ENCODE results near the gene RETREG1. TPM values are rescaled to one million over a fixed set of nuclear protein-coding genes. Genes with fewer than 3 reads are reported as not detected.

RETREG1 gene
- polyA plus RNA-seq, 6 donors from 2014 or later = 7.0 to 55.3 (median 19.6) TPM

DNA sequence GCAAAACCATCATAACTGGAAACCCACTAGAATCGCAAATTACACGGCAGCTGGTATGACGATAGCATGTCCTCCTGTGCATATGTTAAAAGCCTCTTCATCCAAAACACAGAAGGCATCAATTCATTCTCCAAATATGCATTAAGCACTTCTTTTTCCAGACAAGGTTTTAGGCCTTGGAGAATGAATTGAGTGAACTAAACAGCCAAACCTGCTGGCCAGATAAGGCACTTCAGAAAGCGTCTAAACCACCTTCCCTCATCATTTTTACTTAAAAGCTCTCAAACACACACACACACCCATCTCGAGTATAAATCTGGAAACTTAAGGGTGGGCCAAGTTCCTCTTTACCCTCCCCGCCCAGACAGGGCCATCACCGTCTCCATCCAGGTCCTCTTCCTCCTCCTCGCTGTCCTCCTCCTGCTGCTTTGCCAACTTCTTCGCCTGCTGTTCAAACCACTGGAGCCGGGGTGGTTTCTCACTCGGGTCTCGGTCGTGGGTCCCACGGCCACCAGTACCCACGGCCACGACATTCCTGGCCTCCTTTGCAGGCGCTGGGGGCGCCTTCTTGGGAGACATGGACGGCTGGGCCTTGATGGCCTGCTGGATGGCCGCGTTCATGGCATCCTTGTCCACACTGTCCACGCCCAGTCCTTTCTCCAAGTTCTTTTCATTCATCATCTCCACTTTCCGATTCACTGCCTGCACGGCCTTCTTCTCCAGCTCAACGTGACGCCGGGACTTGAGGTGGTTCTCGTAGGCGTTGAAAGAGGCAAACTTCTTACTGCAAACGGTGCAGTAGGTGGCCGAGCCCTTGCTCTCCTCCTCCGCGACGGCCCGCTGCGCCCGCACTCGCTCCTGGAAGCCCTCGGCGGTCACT lies 151.9 kb downstream of the RETREG1 start:
- DNase-seq (peak; percentile 21), ATAC-seq (ENCODE audit: low read depth in 2 of 2) (peak in 1 of 2 donors; percentile 29)
- Mint-ChIP-seq H3K4me3 (peak overlapping the region; percentile 90 to 99 (median 98)), H3K36me3 (peaks cover 0 to 11% of the 10 kb centered on the region in 2 donors), H3K27me3 (no peaks in the 10 kb centered on the region), H3K9me3 (peaks cover 0 to 2% (median 0%) of the 10 kb centered on the region in 7 donors), H3K4me1 (peaks cover 60 to 78% (median 72%) of the 10 kb centered on the region in 3 donors), H3K27ac (peak overlapping the region; percentile 97 to 98 (median 98))

DNA sequence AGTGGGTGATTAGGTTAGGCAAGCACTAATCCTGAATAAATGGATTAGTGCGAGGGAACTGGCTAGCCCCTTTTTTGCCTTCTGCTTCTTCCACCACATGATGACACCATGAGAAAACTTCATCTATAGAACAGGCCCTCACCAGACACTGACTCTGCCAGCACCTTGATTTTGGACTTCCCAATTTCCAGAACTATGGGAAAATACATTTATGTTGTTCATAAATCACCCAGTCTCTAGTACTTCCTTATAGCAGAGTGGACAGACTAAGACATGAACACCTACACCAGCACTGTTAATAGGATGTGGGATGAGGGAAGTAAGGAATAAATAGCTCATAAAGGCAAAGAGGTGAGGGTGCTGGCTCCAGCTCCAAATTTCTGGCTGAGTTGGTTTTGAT lies 152.6 kb downstream of the RETREG1 start:
- H3K9me3 Mint-ChIP-seq = peaks cover 0 to 2% (median 0%) of the 10 kb centered on the region in 7 donors
- H3K4me3 Mint-ChIP-seq = peak overlapping the region; percentile 90 to 99 (median 98)
- ATAC-seq (ENCODE audit: low read depth in 2 of 2) = no peak
- no peak for DNase-seq
- H3K27me3 Mint-ChIP-seq = no peaks in the 10 kb centered on the region
- H3K4me1 Mint-ChIP-seq = peaks cover 65 to 81% (median 75%) of the 10 kb centered on the region in 3 donors
- peaks cover 0 to 11% of the 10 kb centered on the region in 2 donors for H3K36me3 Mint-ChIP-seq
- H3K27ac Mint-ChIP-seq = peak overlapping the region in 5 of 6 donors; percentile 27 to 98 (median 97)

DNA sequence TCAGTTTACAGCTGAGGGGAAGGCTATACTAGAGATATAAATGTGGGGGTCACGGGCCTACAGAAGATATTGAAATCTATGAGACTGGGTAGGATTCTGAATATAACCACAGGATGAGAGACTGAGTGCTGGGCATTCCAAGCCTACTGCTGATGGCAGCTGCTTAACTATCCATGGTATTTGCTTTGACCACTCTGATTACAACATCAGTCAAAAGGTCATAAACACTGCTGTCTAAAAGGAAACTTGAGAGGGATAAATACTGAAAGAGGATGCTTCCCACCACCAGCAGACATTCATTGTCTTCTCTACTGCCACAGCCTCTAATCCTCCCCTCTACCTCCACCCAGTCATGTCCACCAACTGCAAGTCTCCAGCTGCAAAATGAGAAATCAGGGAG lies 155.0 kb downstream of the RETREG1 start:
- DNase-seq (no peak), ATAC-seq (ENCODE audit: low read depth in 2 of 2) (no peak)
- Mint-ChIP-seq H3K4me1 (peaks cover 44 to 70% (median 65%) of the 10 kb centered on the region in 3 donors), H3K27ac (no peak overlapping the region), H3K36me3 (peaks cover 4 to 11% of the 10 kb centered on the region in 2 donors), H3K4me3 (peak overlapping the region in 4 of 8 donors; percentile 5 to 69 (median 57)), H3K9me3 (peaks cover 0 to 2% (median 0%) of the 10 kb centered on the region in 7 donors), H3K27me3 (no peaks in the 10 kb centered on the region)

DNA sequence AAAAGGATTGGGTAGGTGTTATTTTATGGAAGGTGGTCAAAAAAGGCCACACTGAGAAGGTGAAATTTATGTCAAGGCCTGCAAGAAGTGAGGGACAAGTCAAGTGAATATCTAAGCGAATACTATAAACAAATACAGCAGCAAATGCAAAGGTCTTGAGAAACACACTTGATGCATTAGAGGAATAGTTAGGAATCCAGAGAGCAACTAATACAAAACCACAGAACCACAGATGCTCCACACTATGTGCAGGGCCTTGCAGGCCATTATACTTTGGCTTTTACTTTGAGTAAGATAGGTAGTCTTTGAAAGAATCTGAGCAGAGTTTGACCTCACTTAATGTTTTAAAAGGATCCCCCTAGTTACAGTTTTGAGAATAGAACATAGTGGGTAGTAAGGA lies 155.8 kb downstream of the RETREG1 start:
- DNase-seq (no peak), ATAC-seq (ENCODE audit: low read depth in 2 of 2) (no peak)
- Mint-ChIP-seq H3K36me3 (peaks cover 8 to 18% of the 10 kb centered on the region in 2 donors), H3K4me3 (peak overlapping the region in 3 of 8 donors; percentile 2 to 46 (median 8)), H3K4me1 (peaks cover 47 to 72% (median 69%) of the 10 kb centered on the region in 3 donors), H3K9me3 (no peaks in the 10 kb centered on the region), H3K27me3 (no peaks in the 10 kb centered on the region), H3K27ac (peak overlapping the region in 3 of 6 donors; percentile 0 to 5 (median 4))

DNA sequence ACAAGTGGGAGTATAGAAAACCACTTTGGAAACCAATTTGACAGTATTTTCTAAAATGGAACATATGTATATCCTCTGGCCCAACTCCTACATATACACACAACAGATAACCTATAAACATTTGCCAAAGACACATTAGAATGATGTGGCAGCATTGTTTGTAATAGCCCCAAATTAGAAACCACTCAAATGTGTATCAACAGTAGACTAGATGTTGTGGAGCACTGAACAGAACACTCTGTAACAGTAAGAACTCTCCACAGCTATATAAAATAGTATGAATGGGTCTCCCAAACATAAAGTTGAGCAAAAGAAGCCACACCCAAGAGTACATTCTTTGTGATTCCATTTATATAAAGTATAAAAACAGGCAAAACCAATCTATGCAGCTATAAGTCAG lies 157.3 kb downstream of the RETREG1 start:
- Mint-ChIP-seq H3K36me3 (peaks cover 15 to 20% of the 10 kb centered on the region in 2 donors), H3K27me3 (no peaks in the 10 kb centered on the region), H3K4me1 (peaks cover 39 to 69% (median 57%) of the 10 kb centered on the region in 3 donors), H3K27ac (peak overlapping the region in 2 of 6 donors; percentile 16 to 69), H3K9me3 (no peaks in the 10 kb centered on the region), H3K4me3 (no peak overlapping the region)
- no peak for DNase-seq
- ATAC-seq (ENCODE audit: low read depth in 2 of 2) = no peak

DNA sequence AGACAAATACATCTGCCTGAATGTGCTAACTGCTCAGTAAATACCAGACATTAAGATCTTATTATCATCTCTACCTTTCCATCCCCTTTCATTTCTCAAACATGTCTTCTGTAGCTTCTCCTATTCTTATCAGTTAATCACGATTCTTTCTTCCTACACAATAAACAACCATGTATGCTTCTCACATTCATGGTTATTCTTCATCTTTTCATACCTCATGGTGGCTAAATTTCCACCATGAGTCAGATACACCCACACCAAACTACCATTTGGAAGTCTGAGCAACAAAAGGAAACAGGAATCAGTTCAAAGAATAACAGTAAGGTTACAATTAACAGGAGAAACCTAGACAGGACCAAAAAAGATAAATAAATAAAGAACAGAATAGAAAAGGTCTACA lies 158.9 kb downstream of the RETREG1 start:
- Mint-ChIP-seq H3K9me3 (no peaks in the 10 kb centered on the region), H3K36me3 (peaks cover 16 to 20% of the 10 kb centered on the region in 2 donors), H3K4me1 (peaks cover 29 to 57% (median 45%) of the 10 kb centered on the region in 3 donors), H3K4me3 (no peak overlapping the region), H3K27me3 (no peaks in the 10 kb centered on the region), H3K27ac (peak overlapping the region in 4 of 6 donors; percentile 1 to 40 (median 6))
- no peak for DNase-seq
- ATAC-seq (ENCODE audit: low read depth in 2 of 2) = no peak

DNA sequence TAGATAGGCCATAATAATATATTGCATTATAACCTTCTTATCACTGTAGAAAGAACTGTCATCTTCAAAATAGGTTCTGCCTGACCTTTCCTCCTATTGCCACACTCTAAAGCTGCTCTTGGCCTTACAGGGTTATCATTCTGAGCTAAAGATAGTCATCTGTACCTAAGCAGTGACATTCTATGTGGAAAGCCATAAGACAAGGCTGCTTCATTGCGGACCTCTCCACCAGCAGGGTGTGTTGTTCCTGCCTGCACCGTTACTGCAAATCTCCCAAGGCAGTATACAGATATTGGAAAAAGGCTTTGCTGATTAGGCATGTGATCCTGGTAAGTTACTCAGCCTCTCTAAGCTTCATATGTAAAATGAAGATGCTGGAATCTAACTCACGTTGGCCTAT lies 159.3 kb downstream of the RETREG1 start:
- DNase-seq (no peak), ATAC-seq (ENCODE audit: low read depth in 2 of 2) (no peak)
- no peaks in the 10 kb centered on the region for H3K9me3 Mint-ChIP-seq
- no peak overlapping the region for H3K4me3 Mint-ChIP-seq
- H3K27me3 Mint-ChIP-seq = no peaks in the 10 kb centered on the region
- peak overlapping the region in 2 of 6 donors; percentile 7 to 40 for H3K27ac Mint-ChIP-seq
- H3K4me1 Mint-ChIP-seq = peaks cover 29 to 56% (median 45%) of the 10 kb centered on the region in 3 donors
- H3K36me3 Mint-ChIP-seq = peaks cover 16 to 20% of the 10 kb centered on the region in 2 donors

DNA sequence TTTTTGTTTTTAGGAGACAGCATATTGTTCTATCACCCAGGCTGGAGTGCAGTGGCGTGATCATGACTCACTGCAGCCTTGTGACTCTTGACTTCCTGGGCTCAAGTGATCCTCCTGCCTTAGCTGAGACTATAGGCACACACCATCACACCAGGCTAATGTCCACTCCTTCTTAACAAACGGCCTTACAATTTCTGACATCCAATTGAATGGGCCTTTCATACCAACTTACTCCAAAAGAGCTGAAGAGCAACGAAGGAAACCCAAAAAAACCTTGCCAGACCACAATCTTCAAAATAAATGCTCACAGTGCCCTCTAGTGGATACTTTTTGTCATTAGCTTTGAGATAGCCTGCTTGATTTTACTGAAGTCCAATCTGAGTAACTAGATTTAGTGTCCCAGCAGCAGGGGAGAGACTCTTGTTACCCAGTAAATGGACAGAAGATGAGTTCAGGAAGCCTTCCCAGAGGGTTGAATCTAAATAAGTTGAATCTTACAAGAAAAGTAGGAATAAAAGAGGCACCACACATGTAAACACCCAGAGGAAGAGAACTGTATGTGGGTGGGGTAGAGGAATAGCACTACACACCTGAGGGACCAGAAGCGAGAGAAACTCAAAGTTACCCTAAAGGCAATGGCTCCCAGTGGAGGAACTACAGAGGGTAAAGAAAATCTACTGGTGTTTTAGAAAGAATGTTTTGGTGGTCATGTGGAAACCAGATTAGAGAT lies 160.5 kb downstream of the RETREG1 start:
- H3K4me3 Mint-ChIP-seq = peak overlapping the region in 5 of 8 donors; percentile 7 to 66 (median 37)
- DNase-seq = peak; percentile 39
- ATAC-seq (ENCODE audit: low read depth in 2 of 2) = peak; percentile 38 to 66
- peaks cover 15 to 21% of the 10 kb centered on the region in 2 donors for H3K36me3 Mint-ChIP-seq
- no peaks in the 10 kb centered on the region for H3K9me3 Mint-ChIP-seq
- no peaks in the 10 kb centered on the region for H3K27me3 Mint-ChIP-seq
- peak overlapping the region; percentile 55 to 92 (median 74) for H3K27ac Mint-ChIP-seq
- peaks cover 25 to 44% (median 34%) of the 10 kb centered on the region in 3 donors for H3K4me1 Mint-ChIP-seq

DNA sequence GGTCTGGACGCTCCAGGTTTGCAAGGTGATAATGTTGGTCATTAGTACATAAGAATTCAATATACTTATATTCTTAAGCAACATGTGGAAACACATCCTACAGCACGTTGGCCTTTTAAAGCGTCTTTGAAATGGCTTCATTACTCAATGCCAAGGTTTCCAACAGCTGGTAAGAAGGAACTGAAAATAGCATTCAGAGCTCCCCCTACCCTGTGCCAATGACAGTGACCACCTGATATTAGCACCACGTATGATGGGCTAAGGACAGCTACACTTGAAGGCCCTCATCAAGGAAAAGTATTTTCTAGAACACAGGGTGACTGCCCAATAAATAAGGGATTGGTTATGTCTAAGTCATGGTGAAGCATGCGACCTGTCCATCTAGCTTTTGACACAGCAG lies 161.1 kb downstream of the RETREG1 start:
- DNase-seq (no peak), ATAC-seq (ENCODE audit: low read depth in 2 of 2) (no peak)
- H3K4me1 Mint-ChIP-seq = peaks cover 19 to 39% (median 28%) of the 10 kb centered on the region in 3 donors
- H3K27me3 Mint-ChIP-seq = no peaks in the 10 kb centered on the region
- H3K27ac Mint-ChIP-seq = peak overlapping the region in 1 of 6 donors; percentile 55
- no peaks in the 10 kb centered on the region for H3K9me3 Mint-ChIP-seq
- peak overlapping the region in 2 of 8 donors; percentile 7 to 66 for H3K4me3 Mint-ChIP-seq
- H3K36me3 Mint-ChIP-seq = peaks cover 9 to 25% of the 10 kb centered on the region in 2 donors

DNA sequence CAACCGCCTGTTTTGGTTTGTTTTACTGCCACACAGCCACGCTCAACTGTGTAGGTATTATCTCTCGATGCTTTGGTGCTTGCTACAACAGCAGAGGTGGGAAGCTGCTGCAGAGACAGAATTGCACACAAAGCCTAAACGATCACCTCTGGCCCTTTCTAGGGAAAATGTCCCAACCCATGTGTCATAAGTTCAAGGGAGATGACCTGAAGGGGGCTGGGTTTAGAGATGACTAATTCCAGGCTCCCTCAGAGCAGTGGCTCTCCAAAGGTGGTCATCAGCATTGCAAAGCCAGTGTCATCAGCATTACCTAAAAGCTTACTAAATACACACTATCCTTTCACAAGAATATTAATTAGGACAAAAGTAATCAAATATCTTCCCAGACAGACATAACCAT lies 162.1 kb downstream of the RETREG1 start:
- Mint-ChIP-seq H3K9me3 (no peaks in the 10 kb centered on the region), H3K36me3 (peaks cover 14 to 29% of the 10 kb centered on the region in 2 donors), H3K4me3 (no peak overlapping the region), H3K27ac (no peak overlapping the region), H3K4me1 (peaks cover 18 to 32% (median 26%) of the 10 kb centered on the region in 3 donors), H3K27me3 (no peaks in the 10 kb centered on the region)
- ATAC-seq (ENCODE audit: low read depth in 2 of 2) (no peak), DNase-seq (no peak)

DNA sequence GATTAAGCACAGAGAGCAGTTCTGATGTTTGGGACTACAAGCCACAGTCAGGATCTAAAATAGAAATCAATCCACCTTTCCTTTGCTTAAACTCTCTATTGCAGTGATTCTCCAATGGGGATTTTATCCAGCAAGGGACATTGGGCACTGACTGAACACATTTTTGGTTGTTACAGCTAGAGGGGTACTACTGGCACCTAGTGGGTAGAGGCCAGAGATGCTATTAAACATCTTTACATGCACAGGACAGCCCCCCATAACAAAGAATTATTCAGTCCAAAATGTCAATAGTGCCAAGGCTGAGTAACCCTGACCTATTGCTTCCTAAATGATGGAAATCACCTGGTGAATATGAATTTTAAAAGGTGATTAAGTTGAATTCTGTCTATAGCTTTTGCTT lies 163.2 kb downstream of the RETREG1 start:
- no peaks in the 10 kb centered on the region for H3K9me3 Mint-ChIP-seq
- DNase-seq (no peak), ATAC-seq (ENCODE audit: low read depth in 2 of 2) (no peak)
- peaks cover 22 to 29% of the 10 kb centered on the region in 2 donors for H3K36me3 Mint-ChIP-seq
- no peak overlapping the region for H3K27ac Mint-ChIP-seq
- H3K4me3 Mint-ChIP-seq = no peak overlapping the region
- H3K27me3 Mint-ChIP-seq = no peaks in the 10 kb centered on the region
- H3K4me1 Mint-ChIP-seq = peaks cover 13 to 28% (median 20%) of the 10 kb centered on the region in 3 donors

DNA sequence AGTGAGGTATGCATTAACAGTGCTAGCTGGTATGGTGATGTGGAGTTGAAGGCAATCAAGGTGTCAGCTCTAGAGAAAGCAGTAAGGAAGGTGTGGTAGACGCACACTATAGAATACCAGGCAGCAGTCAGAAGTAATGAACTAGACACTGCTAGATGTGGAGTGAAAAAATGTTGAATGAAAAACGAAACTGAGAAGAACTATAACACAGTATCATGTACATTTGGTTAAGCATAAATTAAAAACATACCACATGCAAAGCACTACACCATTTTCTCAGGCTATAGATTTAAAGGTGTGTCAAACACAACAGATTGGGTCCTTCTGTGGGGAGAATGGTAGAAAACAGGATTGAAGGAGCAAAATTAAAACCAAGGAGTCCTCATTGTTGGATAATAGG lies 166.6 kb downstream of the RETREG1 start:
- ATAC-seq (ENCODE audit: low read depth in 2 of 2) (no peak), DNase-seq (no peak)
- no peaks in the 10 kb centered on the region for H3K9me3 Mint-ChIP-seq
- H3K4me1 Mint-ChIP-seq = peaks cover 4 to 9% (median 4%) of the 10 kb centered on the region in 3 donors
- peak overlapping the region in 2 of 6 donors; percentile 6 to 35 for H3K27ac Mint-ChIP-seq
- H3K27me3 Mint-ChIP-seq = no peaks in the 10 kb centered on the region
- peak overlapping the region in 1 of 8 donors; percentile 26 for H3K4me3 Mint-ChIP-seq
- H3K36me3 Mint-ChIP-seq = peaks cover 21 to 28% of the 10 kb centered on the region in 2 donors

DNA sequence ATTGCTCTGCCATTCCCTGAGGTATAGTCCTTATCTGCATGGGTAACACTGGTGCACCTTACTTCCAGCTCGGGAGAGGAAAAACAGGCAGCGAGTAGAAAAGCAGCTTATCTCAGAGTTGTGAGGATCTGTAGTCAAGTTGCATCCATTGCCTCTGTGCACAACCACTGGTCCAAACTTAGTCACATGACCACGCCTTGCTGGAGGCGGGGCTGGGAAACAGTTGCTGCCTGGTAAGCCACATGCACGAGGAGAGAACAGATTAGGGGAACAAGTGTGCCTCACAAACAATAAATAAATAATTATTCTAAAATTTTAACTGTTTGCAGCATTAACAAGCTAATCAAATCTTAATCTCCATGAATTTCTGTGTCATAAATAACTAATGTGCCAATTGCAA lies 169.8 kb downstream of the RETREG1 start:
- ATAC-seq (ENCODE audit: low read depth in 2 of 2) (no peak), DNase-seq (no peak)
- H3K27me3 Mint-ChIP-seq = no peaks in the 10 kb centered on the region
- peaks cover 21 to 22% of the 10 kb centered on the region in 2 donors for H3K36me3 Mint-ChIP-seq
- peak overlapping the region in 1 of 6 donors; percentile 21 for H3K27ac Mint-ChIP-seq
- H3K4me3 Mint-ChIP-seq = no peak overlapping the region
- H3K9me3 Mint-ChIP-seq = no peaks in the 10 kb centered on the region
- peaks cover 0 to 4% (median 0%) of the 10 kb centered on the region in 3 donors for H3K4me1 Mint-ChIP-seq
